Activated CD4-positive, alpha-beta T cell treated with anti-CD3 and anti-CD28 coated beads for 4 hours (primary cell): Measurements from ENCODE around the gene FOXJ3.

ENCODE experiments used
- DNase-seq, 2 donors: peaks; one replicate each; pipeline ENCODE4 v3.0.0-alpha.2; 2020

The FOXJ3 gene

GRCh38 chr1:42183210-42183956 is 151.7 kb downstream of the FOXJ3 start:
- no peak for DNase-seq

GRCh38 chr1:42181687-42182086 is 153.3 kb downstream of the FOXJ3 start:
- DNase-seq, result no peak

GRCh38 chr1:42179900-42180329 is 155.1 kb downstream of the FOXJ3 start:
- no peak for DNase-seq

- DNase-seq, result no peak
Observed at GRCh38 chr1:42179275-42179674, 155.8 kb downstream of the FOXJ3 start.

GRCh38 chr1:42178249-42178648 is 156.8 kb downstream of the FOXJ3 start:
- DNase-seq, result no peak

GRCh38 chr1:42177541-42177981 is 157.5 kb downstream of the FOXJ3 start:
- DNase-seq, result no peak

- peak in 1 of 2 donors; percentile 14 for DNase-seq
Observed at GRCh38 chr1:42176902-42177519, 158.0 kb downstream of the FOXJ3 start.

- no peak for DNase-seq
Observed at GRCh38 chr1:42175314-42176054, 159.6 kb downstream of the FOXJ3 start.

- DNase-seq, result no peak
Observed at GRCh38 chr1:42173961-42174735, 160.9 kb downstream of the FOXJ3 start.

- peak; percentile 58 to 62 for DNase-seq
Observed at GRCh38 chr1:42173155-42173933, 161.7 kb downstream of the FOXJ3 start.

- no peak for DNase-seq
Observed at GRCh38 chr1:42172381-42173133, 162.5 kb downstream of the FOXJ3 start.

- DNase-seq, result no peak
Observed at GRCh38 chr1:42171679-42172266, 163.3 kb downstream of the FOXJ3 start.

GRCh38 chr1:42170779-42171621 is 164.0 kb downstream of the FOXJ3 start:
- DNase-seq, result no peak

GRCh38 chr1:42168763-42169162 is 166.3 kb downstream of the FOXJ3 start:
- no peak for DNase-seq

- no peak for DNase-seq
Observed at GRCh38 chr1:42168391-42168670, 166.7 kb downstream of the FOXJ3 start.

GRCh38 chr1:42167611-42168390 is 167.2 kb downstream of the FOXJ3 start:
- no peak for DNase-seq

GRCh38 chr1:42165511-42166210 is 169.4 kb downstream of the FOXJ3 start:
- DNase-seq, result no peak

GRCh38 chr1:42164551-42165420 is 170.2 kb downstream of the FOXJ3 start, which contains the start of gene GUCA2A:
TSS of gene GUCA2A (minus strand) at chr1:42164745. CDS start at chr1:42164712, 33 bp downstream.
- no peak for DNase-seq
